Measurements from ENCODE around the gene GPHA2. TPM values are rescaled to one million over a fixed set of nuclear protein-coding genes. Genes with fewer than 3 reads are reported as not detected.
A peak's percentile ranks its signal among the peaks of the same experiment; 100 is the strongest.
"Not testable (repeated sequence)": the region's sequence is repeated elsewhere in the genome, so short reads cannot be mapped to it uniquely, and the experiment has no call there.

GPHA2 gene
- not detected in 2 replicates for total RNA-seq (2014; rRNA removed; shearing (Covaris generic))

- no peak for DNase-seq (ENCODE audit: low read depth)
Observed at GRCh38 chr11:64935359-64936081, at the start of gene GPHA2. Gene GPHA2, minus strand, starts transcription at chr11:64935893. Its CDS starts 433 bp downstream, at chr11:64935460.

- not testable (repeated sequence) for DNase-seq (ENCODE audit: low read depth)
Observed at GRCh38 chr11:64983339-64983738, 47.6 kb upstream of the GPHA2 start.

- DNase-seq (ENCODE audit: low read depth) = no peak
Observed at GRCh38 chr11:64976651-64977050, 41.0 kb upstream of the GPHA2 start.

GRCh38 chr11:64974124-64974523 is 38.4 kb upstream of the GPHA2 start:
- DNase-seq (ENCODE audit: low read depth) = no peak

- no peak for DNase-seq (ENCODE audit: low read depth)
Observed at GRCh38 chr11:64971421-64972233, 35.9 kb upstream of the GPHA2 start, which contains the start of gene MAJIN. Gene MAJIN, minus strand, starts transcription at chr11:64972108. Its CDS starts 12,703 bp downstream, at chr11:64959405.

- DNase-seq (ENCODE audit: low read depth) = peak; percentile 37
Observed at GRCh38 chr11:64970731-64971151, 35.0 kb upstream of the GPHA2 start.

- no peak for DNase-seq (ENCODE audit: low read depth)
Observed at GRCh38 chr11:64969209-64969608, 33.5 kb upstream of the GPHA2 start.

GRCh38 chr11:64967375-64967774 is 31.7 kb upstream of the GPHA2 start:
- DNase-seq (ENCODE audit: low read depth) = no peak

- DNase-seq (ENCODE audit: low read depth) = no peak
Observed at GRCh38 chr11:64963072-64963631, 27.5 kb upstream of the GPHA2 start.

- peak; percentile 6 for DNase-seq (ENCODE audit: low read depth)
Observed at GRCh38 chr11:64960719-64961118, 25.0 kb upstream of the GPHA2 start.

- DNase-seq (ENCODE audit: low read depth) = no peak
Observed at GRCh38 chr11:64959498-64959897, 23.8 kb upstream of the GPHA2 start.

- DNase-seq (ENCODE audit: low read depth) = no peak
Observed at GRCh38 chr11:64954201-64954600, 18.5 kb upstream of the GPHA2 start.

GRCh38 chr11:64951529-64951928 is 15.8 kb upstream of the GPHA2 start:
- DNase-seq (ENCODE audit: low read depth) = no peak

- peak; percentile 25 for DNase-seq (ENCODE audit: low read depth)
Observed at GRCh38 chr11:64947208-64947814, 11.6 kb upstream of the GPHA2 start.

- DNase-seq (ENCODE audit: low read depth) = no peak
Observed at GRCh38 chr11:64936539-64936938, 846 bp upstream of the GPHA2 start.

- DNase-seq (ENCODE audit: low read depth) = no peak
Observed at GRCh38 chr11:64934682-64935358, 873 bp downstream of the GPHA2 start.

GRCh38 chr11:64933935-64934681 is 1.6 kb downstream of the GPHA2 start:
- DNase-seq (ENCODE audit: low read depth) = no peak

GRCh38 chr11:64933213-64933934 is 2.3 kb downstream of the GPHA2 start:
- DNase-seq (ENCODE audit: low read depth) = no peak

GRCh38 chr11:64932324-64932723 is 3.4 kb downstream of the GPHA2 start:
- no peak for DNase-seq (ENCODE audit: low read depth)

GRCh38 chr11:64931290-64931689 is 4.4 kb downstream of the GPHA2 start:
- DNase-seq (ENCODE audit: low read depth) = no peak

All from M059J (cell line).